K562 (cell line): ENCODE data around the gene SEMA3F. TPM values are rescaled to one million over a fixed set of nuclear protein-coding genes. Genes with fewer than 3 reads are reported as not detected.

ENCODE experiments used
- ATAC-seq: fragments of 200-7000 bp; cut with Tn5 transposase; 3 replicates; pipeline ENCODE4 v1.9.1; 2020; ENCODE audit warnings: moderate library complexity
- BruUV-seq: library from RNA; stranded (reverse); fragments of 400-500 nt; replicated peaks from 2 replicates; lab custom pipeline; 2021; lab: Mats Ljungman, UMichigan
- CTCF ChIA-PET: fragments of 300-600 bp; formaldehyde crosslinking; extraction: SDS; loops from one replicate; lab custom pipeline; 2021; ENCODE audit warnings: low intra/inter-chr PET ratio; lab: Yijun Ruan, JAX
- POLR2A ChIA-PET: fragments of 300-600, 350-650 bp; sonication (Branson Sonifier 250); formaldehyde crosslinking; extraction: SDS; loops from one replicate; lab custom pipeline; 2021; ENCODE audit warnings: antibody characterized with exemption, inconsistent platforms; lab: Yijun Ruan, JAX
- DNase-seq, 4 experiments: peaks; one replicate each; pipeline versions ENCODE4 v3.0.0 to v3.0.0-alpha.2; 2011 to 2018; ENCODE audit warnings: low spot score in 3 of 4, mixed read lengths in 3 of 4; ENCODE audit errors: extremely low read depth in 1 of 4
- FAIRE-seq: peaks from 2 replicates; lab custom pipeline; 2011; peaks lifted over from hg19 to GRCh38; lab: Jason Lieb, UNC
- H2AFZ ChIP-seq: 2 replicates; pipeline ENCODE4 v1.6.0; 2011; ENCODE audit warnings: low read depth, low read length, control low read depth, inconsistent platforms
- H3K27ac ChIP-seq: fragments of 200-600 bp; 3 replicates; pipeline ENCODE4 v1.8.0; 2011; ENCODE audit warnings: low read depth, mild to moderate bottlenecking, control low read depth, inconsistent platforms, low read length, moderate library complexity, mixed read lengths; ENCODE audit errors: extremely low read depth
- H3K27me3 ChIP-seq, 2 experiments: fragments of 300-600 bp in 1 of 2; 2 replicates in 1 of 2; 3 replicates in 1 of 2; pipeline versions ENCODE4 v1.6.0 to v1.8.0; 2011; ENCODE audit warnings: inconsistent platforms in 2 of 2, low read length in 2 of 2, mild to moderate bottlenecking in 1 of 2, mixed read lengths in 1 of 2, moderate library complexity in 1 of 2; ENCODE audit not compliant: control insufficient read depth in 2 of 2, insufficient read depth in 2 of 2
- H3K36me3 ChIP-seq: fragments of 300-600 bp; 3 replicates; pipeline ENCODE4 v1.8.0; 2011; ENCODE audit warnings: mild to moderate bottlenecking, low read length, inconsistent platforms; ENCODE audit not compliant: control insufficient read depth, insufficient read depth
- H3K4me1 ChIP-seq, 2 experiments: fragments of 200-600 bp in 1 of 2; replicated peaks in 1 of 2; 2 replicates in 1 of 2; 3 replicates in 1 of 2; pipeline versions ENCODE4 v1.5.1 to v1.8.0; 2011; ENCODE audit warnings: inconsistent platforms in 2 of 2, low read length in 2 of 2, mild to moderate bottlenecking in 1 of 2, mixed read lengths in 1 of 2, moderate library complexity in 1 of 2; ENCODE audit not compliant: control insufficient read depth in 2 of 2, insufficient read depth in 2 of 2
- H3K4me2 ChIP-seq: 2 replicates; pipeline ENCODE4 v1.6.1; 2011; ENCODE audit warnings: low read length, control low read depth, inconsistent platforms, mixed read lengths; ENCODE audit not compliant: insufficient read depth
- H3K4me3 ChIP-seq: fragments of 200-600 bp; sonication (generic), shearing (Covaris generic); 2 replicates; pipeline ENCODE4 v1.5.1; 2016; ENCODE audit warnings: control low read depth, inconsistent platforms
- H3K79me2 ChIP-seq: fragments of 200-600 bp; 3 replicates; pipeline ENCODE4 v1.8.0; 2011; ENCODE audit warnings: low read length, inconsistent platforms; ENCODE audit not compliant: control insufficient read depth, insufficient read depth
- H3K9ac ChIP-seq, 2 experiments: 2 replicates each; pipeline versions ENCODE4 v1.6.0 to v1.6.1; 2011; ENCODE audit warnings: low read depth in 2 of 2, low read length in 2 of 2, control low read depth in 1 of 2, inconsistent platforms in 1 of 2, mild to moderate bottlenecking in 1 of 2, mixed read lengths in 1 of 2; ENCODE audit not compliant: insufficient read depth in 1 of 2
- H3K9me1 ChIP-seq: one replicate; pipeline ENCODE4 v1.6.0; 2011; ENCODE audit warnings: inconsistent platforms, mild to moderate bottlenecking, low read length, moderate library complexity; ENCODE audit not compliant: control insufficient read depth, insufficient read depth
- H3K9me3 ChIP-seq: replicated peaks from 2 replicates; pipeline ENCODE4 v1.5.1; 2011; ENCODE audit warnings: low read depth, low read length, inconsistent platforms; ENCODE audit not compliant: control insufficient read depth, insufficient read depth
- H4K20me1 ChIP-seq: replicated peaks from 2 replicates; pipeline ENCODE4 v1.6.1; 2011; ENCODE audit warnings: low read length, inconsistent platforms, mixed read lengths; ENCODE audit not compliant: control insufficient read depth, insufficient read depth
- ARHGAP35 ChIP-seq: fragments of 450-650 bp; IDR thresholded peaks from 2 replicates; pipeline ENCODE4 v1.6.1; 2018; ENCODE audit not compliant: partially characterized antibody
- CBX2 ChIP-seq: fragments of 200-600 bp; sonication (generic); IDR thresholded peaks from one replicate; pipeline ENCODE4 v1.6.1; 2012; ENCODE audit warnings: mild to moderate bottlenecking, low read length, inconsistent platforms; ENCODE audit not compliant: insufficient read depth, poor library complexity, severe bottlenecking
- POLR2AphosphoS2 ChIP-seq: IDR thresholded peaks from 2 replicates; pipeline ENCODE4 v1.6.1; 2012; ENCODE audit warnings: low read length, improper control_type of control experiment
- ZNF512 ChIP-seq: IDR thresholded peaks from 2 replicates; pipeline ENCODE4 v1.6.1; 2016; ENCODE audit warnings: missing genetic modification characterization, missing compliant biosample characterization
- WGBS: fragments of 100-300 bp; shearing (Covaris generic); methylation state at CpG from one replicate; pipeline ENCODE4 v1.1.6; 2016; ENCODE audit warnings: low coverage, mixed read lengths; ENCODE audit not compliant: insufficient coverage; ENCODE audit errors: missing lambda C conversion rate; 5-methylcytosine and 5-hydroxymethylcytosine counted together
- in situ Hi-C: fragments of 300-500 bp; cut with MboI; formaldehyde crosslinking; loops from 4 replicates; pipeline ENCODE4 v1.15.0; 2018; ENCODE audit warnings: inconsistent platforms, mixed read lengths
- intact Hi-C: fragments of 100-400 bp; cut with micrococcal nuclease; formaldehyde crosslinking; loops from 2 replicates; pipeline ENCODE4 v1.14.2; 2022
- polyA plus RNA-seq, 8 experiments: library from polyadenylated mRNA; depleted of rRNA in 4 of 8; stranded (reverse) in 5 of 8; unstranded in 3 of 8; fragments of >200 nt; fragmentation: Nextera tagmentation in 2 of 8; fragmentation: Illumina TruSeq in 1 of 8; extraction: Ambion mirVana in 2 of 8; extraction: Trizol in 1 of 8; gene quantifications; 2 replicates each; pipeline versions ENCODE4 v1.2.1 to v1.2.3, GENCODE V29; 2011 to 2014; ENCODE audit warnings: inconsistent platforms in 1 of 8, missing spikeins in 1 of 8
- total RNA-seq, 7 experiments: library from RNA; depleted of rRNA in 6 of 7; stranded (reverse); fragments of >200 nt in 6 of 7; fragmentation: Illumina TruSeq in 2 of 7; extraction: Trizol in 2 of 7; gene quantifications; 2 replicates each; pipeline versions ENCODE4 v1.2.1 to v1.2.3, GENCODE V29; 2011 to 2021; ENCODE audit warnings: low replicate concordance in 1 of 7

The SEMA3F gene
- total and polyA plus RNA-seq, 9 of the 15 experiments (the other 6 are each of a cell fraction or from before 2014, with no cell fraction given) = 0.58 to 3.0 (median 2.0) TPM; not detected in 2

GRCh38 chr3:50153782-50154475 lies 1.2 kb upstream of the SEMA3F start:
- WGBS = 21% methylated on average over 9 of the region's 9 CpGs
- Histone ChIP-seq H3K9me1 (no peaks in the 10 kb centered on the region), H3K4me3 (no peak overlapping the region), H3K9me3 (no peaks in the 10 kb centered on the region), H2AFZ (no peak overlapping the region), H3K27ac (no peak overlapping the region), H3K9ac (peak overlapping the region in 1 of 2 experiments; percentile 64; a peak in 1 of 4 replicates), H3K4me1 (peaks cover 0 to 42% of the 10 kb centered on the region in 2 experiments; a peak in 3 of 5 replicates), H3K4me2 (peak overlapping the region; percentile 38; the same call in 1 of the 2 replicates), H3K27me3 (no peaks in the 10 kb centered on the region), H4K20me1 (no peaks in the 10 kb centered on the region), H3K36me3 (no peaks in the 10 kb centered on the region), H3K79me2 (no peaks in the 10 kb centered on the region; the same call in 2 of the 3 replicates)
- no peak for TF ChIP-seq ARHGAP35
- TF ChIP-seq ZNF512 = peak; percentile 90
- TF ChIP-seq POLR2AphosphoS2 = no peak
- no peak for TF ChIP-seq CBX2
- ChIA-PET CTCF (no interaction called here), POLR2A (interaction anchor here (0.5 to 0.8 kb wide), 2 partner anchors 17 to 24 kb away, joined by 3 read pairs; no protein-coding TSS in a partner anchor)
- intact Hi-C loops = loop anchor here (1.0 to 2.0 kb wide), 2 partner anchors 33 to 35 kb away; no protein-coding TSS in a partner anchor
- BruUV-seq = no TSS peak
- no peak for FAIRE-seq
- in situ Hi-C loops = no loop called here
- no peak for DNase-seq
- no peak for ATAC-seq
